ENCODE measurements around the gene CEP112. TPM values are rescaled to one million over a fixed set of nuclear protein-coding genes. Genes with fewer than 3 reads are reported as not detected.

The CEP112 gene
- total RNA-seq, 1 experiment from 2014 or later: 9.5 TPM

DNA sequence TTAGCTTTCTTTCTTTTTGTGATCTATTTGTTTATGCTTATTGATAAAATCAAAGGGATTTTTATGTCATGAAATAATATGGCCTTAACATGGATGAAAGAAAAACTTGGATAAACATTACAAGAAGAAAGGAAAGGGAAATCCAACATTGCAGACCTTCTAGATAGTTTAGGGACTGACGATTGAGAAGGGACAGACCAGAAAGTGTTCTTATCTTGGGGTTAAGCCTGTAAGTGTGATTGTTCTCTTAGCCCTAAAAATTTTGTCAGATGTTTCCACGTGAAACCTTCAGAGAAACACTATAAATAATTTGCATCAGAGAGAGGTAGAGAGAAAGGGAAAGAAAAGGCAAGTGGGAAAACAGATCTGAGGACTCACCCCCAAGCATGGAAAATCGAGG lies 473.3 kb downstream of the CEP112 start:
- no TSS peak for BruUV-seq (replicated peaks)

GRCh38 chr17:65712383-65713267 lies 479.3 kb downstream of the CEP112 start:
- TF ChIP-seq SIN3A (IDR thresholded peaks at IDR 0.05; ENCODE audit: borderline replicate concordance, insufficient read depth, low read depth, low read length): no peak
- TF ChIP-seq, protein P1, sequence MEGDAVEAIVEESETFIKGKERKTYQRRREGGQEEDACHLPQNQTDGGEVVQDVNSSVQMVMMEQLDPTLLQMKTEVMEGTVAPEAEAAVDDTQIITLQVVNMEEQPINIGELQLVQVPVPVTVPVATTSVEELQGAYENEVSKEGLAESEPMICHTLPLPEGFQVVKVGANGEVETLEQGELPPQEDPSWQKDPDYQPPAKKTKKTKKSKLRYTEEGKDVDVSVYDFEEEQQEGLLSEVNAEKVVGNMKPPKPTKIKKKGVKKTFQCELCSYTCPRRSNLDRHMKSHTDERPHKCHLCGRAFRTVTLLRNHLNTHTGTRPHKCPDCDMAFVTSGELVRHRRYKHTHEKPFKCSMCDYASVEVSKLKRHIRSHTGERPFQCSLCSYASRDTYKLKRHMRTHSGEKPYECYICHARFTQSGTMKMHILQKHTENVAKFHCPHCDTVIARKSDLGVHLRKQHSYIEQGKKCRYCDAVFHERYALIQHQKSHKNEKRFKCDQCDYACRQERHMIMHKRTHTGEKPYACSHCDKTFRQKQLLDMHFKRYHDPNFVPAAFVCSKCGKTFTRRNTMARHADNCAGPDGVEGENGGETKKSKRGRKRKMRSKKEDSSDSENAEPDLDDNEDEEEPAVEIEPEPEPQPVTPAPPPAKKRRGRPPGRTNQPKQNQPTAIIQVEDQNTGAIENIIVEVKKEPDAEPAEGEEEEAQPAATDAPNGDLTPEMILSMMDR (IDR thresholded peaks at IDR 0.05): no peak
- no peak for TF ChIP-seq REST (IDR thresholded peaks at IDR 0.05; ENCODE audit: insufficient read depth in 1 of 2, low read depth in 2 of 2, low read length in 1 of 2)
- TF ChIP-seq POLR2AphosphoS5 (IDR thresholded peaks at IDR 0.05; ENCODE audit: low read depth, low read length): no peak
- DNase-seq (ENCODE audit: low read depth, low spot score): no peak
- intact Hi-C loops (cut with micrococcal nuclease; ENCODE audit: unreplicated experiment): no loop called here
- H3K9me3 ChIP-seq (ENCODE audit: control insufficient read depth, insufficient read depth, low read depth, low read length): no peaks in the 10 kb centered on the region
- H3K36me3 ChIP-seq (ENCODE audit: control insufficient read depth, insufficient read depth, low read length): no peaks in the 10 kb centered on the region
- ChIA-PET POLR2A (no interaction called here), CTCF (no interaction called here)
- H3K27ac ChIP-seq (ENCODE audit: low read length): no peak overlapping the region
- no peak for ATAC-seq
- no peak overlapping the region for H3K4me3 ChIP-seq (ENCODE audit: low read depth in 2 of 2, low read length in 2 of 2)
- no peaks in the 10 kb centered on the region for H3K4me1 ChIP-seq (ENCODE audit: control insufficient read depth, insufficient read depth, low read length)
- BruUV-seq (replicated peaks): no TSS peak
- in situ Hi-C loops (cut with HindIII; ENCODE audit: low pct_unique_long_range_greater_than_20kb, low sequenced_read_pairs): no loop called here
- H3K27me3 ChIP-seq (ENCODE audit: control insufficient read depth, insufficient read depth, low read length): no peaks in the 10 kb centered on the region

More for the DNA sequence above, 473.3 kb downstream of the CEP112 start:
- no peaks in the 10 kb centered on the region for H3K27me3 ChIP-seq (ENCODE audit: control insufficient read depth, insufficient read depth, low read length)
- intact Hi-C loops (cut with micrococcal nuclease; ENCODE audit: unreplicated experiment): no loop called here
- no peak overlapping the region for H3K27ac ChIP-seq (ENCODE audit: low read length)
- H3K36me3 ChIP-seq (ENCODE audit: control insufficient read depth, insufficient read depth, low read length): no peaks in the 10 kb centered on the region
- TF ChIP-seq SIN3A (IDR thresholded peaks at IDR 0.05; ENCODE audit: borderline replicate concordance, insufficient read depth, low read depth, low read length) (no peak), REST (IDR thresholded peaks at IDR 0.05; ENCODE audit: insufficient read depth in 1 of 2, low read depth in 2 of 2, low read length in 1 of 2) (no peak), TCF7L2 (IDR thresholded peaks at IDR 0.05; ENCODE audit: low read depth, low read length) (no peak), POLR2AphosphoS5 (IDR thresholded peaks at IDR 0.05; ENCODE audit: low read depth, low read length) (no peak)
- TF ChIP-seq, protein P1 (IDR thresholded peaks at IDR 0.05): no peak
- DNase-seq (ENCODE audit: low read depth, low spot score) (no peak), ATAC-seq (no peak)
- in situ Hi-C loops (cut with HindIII; ENCODE audit: low pct_unique_long_range_greater_than_20kb, low sequenced_read_pairs): no loop called here
- POLR2A ChIA-PET: no interaction called here
- no peak overlapping the region for H3K4me3 ChIP-seq (ENCODE audit: low read depth in 2 of 2, low read length in 2 of 2)
- no peaks in the 10 kb centered on the region for H3K9me3 ChIP-seq (ENCODE audit: control insufficient read depth, insufficient read depth, low read depth, low read length)
- peaks cover 5% of the 10 kb centered on the region; the same call in 1 of the 2 replicates for H3K4me1 ChIP-seq (ENCODE audit: control insufficient read depth, insufficient read depth, low read length)
- CTCF ChIA-PET: no interaction called here
